HepG2 (cell line): ENCODE measurements around the gene CKAP5.

Experiments
- EZH2 ChIP-seq: conservative IDR thresholded peaks from 2 replicates; pipeline ENCODE4 v1.6.1; 2012; ENCODE audit warnings: mild to moderate bottlenecking, low read depth, low read length, moderate library complexity
- JUND ChIP-seq: sonication (generic); formaldehyde crosslinking; IDR thresholded peaks from 2 replicates; pipeline ENCODE4 v1.8.0; 2022; ENCODE audit warnings: mild to moderate bottlenecking, missing genetic modification reagents
- SALL2 ChIP-seq: sonication (generic); formaldehyde crosslinking; IDR thresholded peaks from 2 replicates; pipeline ENCODE4 v1.8.1; 2023; ENCODE audit warnings: mild to moderate bottlenecking, missing genetic modification reagents, inconsistent platforms
- SETDB1 ChIP-seq: sonication (generic); formaldehyde crosslinking; IDR thresholded peaks from 2 replicates; pipeline ENCODE4 v1.5.1; 2020; ENCODE audit warnings: missing genetic modification reagents, mild to moderate bottlenecking, borderline replicate concordance
- SRSF1 ChIP-seq: fragments of 200-400 bp; formaldehyde crosslinking; optimal IDR thresholded peaks from 2 replicates; pipeline ENCODE3; 2017; ENCODE audit warnings: mild to moderate bottlenecking, low read depth, low read length, moderate library complexity
- TBX2 ChIP-seq: sonication (generic); formaldehyde crosslinking; IDR thresholded peaks from 2 replicates; pipeline ENCODE4 v1.5.0; 2020; ENCODE audit warnings: missing genetic modification reagents, mild to moderate bottlenecking, borderline replicate concordance
- ZNF34 ChIP-seq: sonication (generic); formaldehyde crosslinking; IDR thresholded peaks from 2 replicates; pipeline ENCODE4 v1.4.0; 2020; ENCODE audit warnings: mild to moderate bottlenecking, missing genetic modification reagents, borderline replicate concordance

- TF ChIP-seq SETDB1 (CRISPR knock-in tag) = no peak
- TF ChIP-seq SALL2 (CRISPR knock-in tag) = no peak
- no peak for TF ChIP-seq JUND (CRISPR knock-in tag)
- TF ChIP-seq SRSF1 = no peak
- peak; percentile 84 for TF ChIP-seq TBX2 (CRISPR knock-in tag)
- no peak for TF ChIP-seq ZNF34 (CRISPR knock-in tag)
- TF ChIP-seq EZH2 = no peak
Measured at GRCh38 chr11:46695345-46696211, 150.5 kb downstream of the CKAP5 start.
